Tibial nerve (tissue), 3 donors: ENCODE results near the gene ISYNA1.

Experiments used
- POLR2A ChIP-seq, 2 donors: fragments of 450-650 bp; IDR thresholded peaks; one replicate each; pipeline ENCODE4 v1.6.1; 2017; ENCODE audit warnings: antibody characterized with exemption in 2 of 2, mild to moderate bottlenecking in 2 of 2, moderate library complexity in 2 of 2
- TF ChIP-seq, protein P1 (sequence below), 5 experiments: fragments of 200-600 bp in 3 of 5; fragments of 450-650 bp in 2 of 5; sonication (generic) in 3 of 5; IDR thresholded peaks; one replicate each; pipeline ENCODE4 v1.5.1; 2016 to 2019; ENCODE audit warnings: antibody characterized with exemption in 5 of 5, mild to moderate bottlenecking in 3 of 5, moderate library complexity in 2 of 5

DNA sequence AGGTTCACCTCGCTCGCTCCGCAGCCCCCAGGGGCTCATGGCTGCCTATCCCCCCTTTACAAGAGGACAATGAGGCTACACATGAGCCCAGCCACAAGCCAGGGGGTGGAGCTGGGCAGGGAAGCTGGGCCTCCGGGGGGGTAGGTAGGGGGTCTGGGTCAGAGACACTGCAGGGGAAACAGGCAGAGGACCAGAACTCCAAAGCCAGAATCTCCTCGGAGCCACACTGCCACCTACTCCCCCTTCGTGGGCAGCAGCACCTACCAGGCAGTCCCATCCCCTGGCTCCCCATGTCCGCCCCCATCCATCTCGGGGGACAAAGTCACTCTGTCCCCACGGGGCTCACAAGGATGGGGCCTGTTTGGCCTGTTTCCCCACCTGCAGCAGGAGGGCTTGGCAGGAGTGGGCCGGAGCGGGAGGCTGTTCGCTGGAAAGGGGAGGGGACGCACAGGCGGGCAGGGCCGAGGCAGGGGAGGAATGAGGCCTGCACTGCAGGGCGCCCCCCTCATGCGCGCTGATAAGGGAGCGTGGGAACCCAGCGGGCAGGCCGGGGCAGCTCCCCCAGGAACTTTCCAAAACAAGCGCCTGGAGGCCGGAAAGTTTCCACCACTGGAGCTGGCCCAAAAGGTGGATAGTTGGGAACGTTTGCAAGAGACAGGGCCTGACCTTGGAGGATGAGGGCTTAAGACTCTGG is 545 bp upstream of the ISYNA1 start:
- TF ChIP-seq, protein P1, sequence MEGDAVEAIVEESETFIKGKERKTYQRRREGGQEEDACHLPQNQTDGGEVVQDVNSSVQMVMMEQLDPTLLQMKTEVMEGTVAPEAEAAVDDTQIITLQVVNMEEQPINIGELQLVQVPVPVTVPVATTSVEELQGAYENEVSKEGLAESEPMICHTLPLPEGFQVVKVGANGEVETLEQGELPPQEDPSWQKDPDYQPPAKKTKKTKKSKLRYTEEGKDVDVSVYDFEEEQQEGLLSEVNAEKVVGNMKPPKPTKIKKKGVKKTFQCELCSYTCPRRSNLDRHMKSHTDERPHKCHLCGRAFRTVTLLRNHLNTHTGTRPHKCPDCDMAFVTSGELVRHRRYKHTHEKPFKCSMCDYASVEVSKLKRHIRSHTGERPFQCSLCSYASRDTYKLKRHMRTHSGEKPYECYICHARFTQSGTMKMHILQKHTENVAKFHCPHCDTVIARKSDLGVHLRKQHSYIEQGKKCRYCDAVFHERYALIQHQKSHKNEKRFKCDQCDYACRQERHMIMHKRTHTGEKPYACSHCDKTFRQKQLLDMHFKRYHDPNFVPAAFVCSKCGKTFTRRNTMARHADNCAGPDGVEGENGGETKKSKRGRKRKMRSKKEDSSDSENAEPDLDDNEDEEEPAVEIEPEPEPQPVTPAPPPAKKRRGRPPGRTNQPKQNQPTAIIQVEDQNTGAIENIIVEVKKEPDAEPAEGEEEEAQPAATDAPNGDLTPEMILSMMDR (IDR thresholded peaks at IDR 0.05) = no peak
- no peak for TF ChIP-seq POLR2A (IDR thresholded peaks at IDR 0.05)
